Fibroblast of skin of right quadriceps (primary cell): ENCODE data around the gene CNN2.

Experiments used
- DNase-seq: peaks from one replicate; pipeline ENCODE4 v3.0.0-alpha.2; 2013

CNN2 gene

GRCh38 chr19:1068009-1069001 is 41.9 kb downstream of the CNN2 start:
- DNase-seq = no peak

- no peak for DNase-seq
Measured at GRCh38 chr19:1069009-1069779, 42.8 kb downstream of the CNN2 start.

- DNase-seq = no peak
Measured at GRCh38 chr19:1070576-1070930, 44.1 kb downstream of the CNN2 start.

- DNase-seq = no peak
Measured at GRCh38 chr19:1070931-1071791, 44.8 kb downstream of the CNN2 start.

GRCh38 chr19:1072371-1073015 is 46.1 kb downstream of the CNN2 start:
- no peak for DNase-seq

GRCh38 chr19:1073063-1073955 is 46.9 kb downstream of the CNN2 start:
- no peak for DNase-seq

- no peak for DNase-seq
Measured at GRCh38 chr19:1073956-1074517, 47.6 kb downstream of the CNN2 start.

GRCh38 chr19:1074544-1075283 is 48.3 kb downstream of the CNN2 start:
- no peak for DNase-seq

- no peak for DNase-seq
Measured at GRCh38 chr19:1076046-1076386, 49.6 kb downstream of the CNN2 start.

GRCh38 chr19:1076951-1077350 is 50.5 kb downstream of the CNN2 start:
- DNase-seq = no peak

GRCh38 chr19:1079566-1080111 is 53.2 kb downstream of the CNN2 start:
- no peak for DNase-seq

- DNase-seq = no peak
Measured at GRCh38 chr19:1080360-1081161, 54.2 kb downstream of the CNN2 start.

GRCh38 chr19:1081301-1082164 is 55.1 kb downstream of the CNN2 start:
- no peak for DNase-seq

GRCh38 chr19:1082165-1082927 is 55.9 kb downstream of the CNN2 start:
- DNase-seq = no peak

- no peak for DNase-seq
Measured at GRCh38 chr19:1082928-1083816, 56.8 kb downstream of the CNN2 start.
